Measurements from ENCODE around the gene DPM2.
A peak's percentile ranks its signal among the peaks of the same experiment; 100 is the strongest.

Gene DPM2

DNA sequence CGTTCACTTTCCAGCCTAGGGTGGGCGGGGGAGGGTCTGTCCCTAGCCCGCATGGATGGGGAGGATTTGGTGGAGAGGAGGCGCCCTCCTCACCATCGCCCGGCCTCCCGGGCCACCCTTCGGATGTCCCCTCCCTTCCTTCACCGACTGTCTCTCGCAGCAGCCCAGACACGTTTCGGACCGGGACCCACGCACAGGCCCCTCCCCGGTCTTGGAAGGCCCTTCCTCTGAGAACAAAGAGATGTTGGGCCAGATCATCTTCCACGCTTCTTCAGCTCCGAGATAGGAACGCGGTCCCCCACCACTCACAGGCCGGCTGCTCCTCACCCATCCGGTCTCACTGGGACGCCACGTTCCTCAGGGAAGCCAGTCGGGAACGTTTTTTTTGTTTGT, 640 bp upstream of the DPM2 start:
- no peak for DNase-seq (ENCODE audit: low read depth)
- peak overlapping the region; percentile 86 for H3K4me3 ChIP-seq (ENCODE audit: low read length)
- TF ChIP-seq, protein P1, sequence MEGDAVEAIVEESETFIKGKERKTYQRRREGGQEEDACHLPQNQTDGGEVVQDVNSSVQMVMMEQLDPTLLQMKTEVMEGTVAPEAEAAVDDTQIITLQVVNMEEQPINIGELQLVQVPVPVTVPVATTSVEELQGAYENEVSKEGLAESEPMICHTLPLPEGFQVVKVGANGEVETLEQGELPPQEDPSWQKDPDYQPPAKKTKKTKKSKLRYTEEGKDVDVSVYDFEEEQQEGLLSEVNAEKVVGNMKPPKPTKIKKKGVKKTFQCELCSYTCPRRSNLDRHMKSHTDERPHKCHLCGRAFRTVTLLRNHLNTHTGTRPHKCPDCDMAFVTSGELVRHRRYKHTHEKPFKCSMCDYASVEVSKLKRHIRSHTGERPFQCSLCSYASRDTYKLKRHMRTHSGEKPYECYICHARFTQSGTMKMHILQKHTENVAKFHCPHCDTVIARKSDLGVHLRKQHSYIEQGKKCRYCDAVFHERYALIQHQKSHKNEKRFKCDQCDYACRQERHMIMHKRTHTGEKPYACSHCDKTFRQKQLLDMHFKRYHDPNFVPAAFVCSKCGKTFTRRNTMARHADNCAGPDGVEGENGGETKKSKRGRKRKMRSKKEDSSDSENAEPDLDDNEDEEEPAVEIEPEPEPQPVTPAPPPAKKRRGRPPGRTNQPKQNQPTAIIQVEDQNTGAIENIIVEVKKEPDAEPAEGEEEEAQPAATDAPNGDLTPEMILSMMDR (IDR thresholded peaks at IDR 0.05; ENCODE audit: insufficient read depth, low read depth, low read length, missing control alignments) = no peak

DNA sequence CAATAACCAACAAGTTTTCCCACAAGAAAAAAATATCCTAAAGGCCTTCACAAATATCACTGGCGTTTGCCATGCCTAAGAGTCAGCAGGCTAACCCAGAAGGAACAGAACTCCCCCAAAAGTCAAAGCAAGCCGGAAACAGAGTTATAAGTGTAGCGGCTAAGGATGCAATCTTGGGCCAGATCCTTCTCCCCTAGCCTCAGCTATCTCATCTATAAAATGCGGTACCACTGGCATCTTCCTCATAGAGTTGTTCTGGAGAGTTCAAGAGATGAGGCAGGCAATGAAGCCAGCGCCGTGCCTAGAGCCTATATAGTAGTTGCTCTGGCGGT, 632 bp downstream of the DPM2 start:
- TF ChIP-seq, protein P1 (IDR thresholded peaks at IDR 0.05; ENCODE audit: insufficient read depth, low read depth, low read length, missing control alignments) = no peak
- H3K4me3 ChIP-seq (ENCODE audit: low read length) = peak overlapping the region; percentile 86
- DNase-seq (ENCODE audit: low read depth) = no peak

DNA sequence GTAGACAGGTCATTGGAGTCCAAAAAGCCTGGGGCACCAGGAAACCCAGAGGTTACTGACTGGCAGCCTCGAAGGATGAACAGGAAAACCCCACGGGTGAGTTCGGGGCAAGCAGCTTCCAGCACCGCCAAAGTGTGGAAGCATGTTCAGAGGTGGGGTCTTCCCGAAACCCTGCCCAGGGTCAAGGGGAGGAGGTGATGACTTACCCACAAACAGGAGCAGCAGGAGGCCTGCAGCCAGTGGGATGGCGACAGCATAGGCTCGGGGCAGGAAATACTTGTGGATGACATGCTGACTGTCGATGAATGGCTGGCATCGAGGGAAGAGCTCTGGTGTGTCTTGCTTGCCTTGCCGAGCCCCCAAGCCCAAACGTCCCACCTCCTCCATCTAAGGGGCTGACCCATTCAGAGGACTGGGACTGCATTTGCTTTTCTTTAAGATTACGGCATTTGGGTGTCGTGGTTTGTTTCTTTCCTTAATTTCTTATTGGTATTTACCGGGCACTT, 1.3 kb downstream of the DPM2 start:
- TF ChIP-seq, protein P1 (IDR thresholded peaks at IDR 0.05; ENCODE audit: insufficient read depth, low read depth, low read length, missing control alignments) = no peak
- peak overlapping the region; percentile 86 for H3K4me3 ChIP-seq (ENCODE audit: low read length)
- no peak for DNase-seq (ENCODE audit: low read depth)

DNA sequence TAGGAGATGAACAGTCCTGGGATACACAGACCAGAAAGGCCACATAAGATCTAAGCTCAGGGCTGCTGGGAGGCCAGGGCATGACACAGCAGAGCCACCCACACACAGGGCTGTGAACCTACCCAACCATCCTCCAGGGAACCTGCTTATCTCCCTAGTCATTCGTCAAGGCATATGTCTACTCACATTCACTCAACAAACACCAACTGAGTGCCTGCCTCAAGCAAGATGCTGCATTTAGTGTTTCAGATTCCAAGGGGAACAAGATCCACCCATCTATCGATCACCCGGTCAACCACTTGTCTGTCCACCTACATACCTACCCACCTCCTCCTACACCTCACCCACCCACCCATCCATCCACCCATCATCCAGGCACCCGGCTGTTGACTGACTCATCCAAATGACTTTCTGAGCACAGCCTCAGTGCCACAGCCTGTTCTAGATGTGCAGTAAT, 1.9 kb downstream of the DPM2 start:
- H3K4me3 ChIP-seq (ENCODE audit: low read length) = no peak overlapping the region
- DNase-seq (ENCODE audit: low read depth) = peak; percentile 56
- TF ChIP-seq, protein P1 (IDR thresholded peaks at IDR 0.05; ENCODE audit: insufficient read depth, low read depth, low read length, missing control alignments) = no peak

DNA sequence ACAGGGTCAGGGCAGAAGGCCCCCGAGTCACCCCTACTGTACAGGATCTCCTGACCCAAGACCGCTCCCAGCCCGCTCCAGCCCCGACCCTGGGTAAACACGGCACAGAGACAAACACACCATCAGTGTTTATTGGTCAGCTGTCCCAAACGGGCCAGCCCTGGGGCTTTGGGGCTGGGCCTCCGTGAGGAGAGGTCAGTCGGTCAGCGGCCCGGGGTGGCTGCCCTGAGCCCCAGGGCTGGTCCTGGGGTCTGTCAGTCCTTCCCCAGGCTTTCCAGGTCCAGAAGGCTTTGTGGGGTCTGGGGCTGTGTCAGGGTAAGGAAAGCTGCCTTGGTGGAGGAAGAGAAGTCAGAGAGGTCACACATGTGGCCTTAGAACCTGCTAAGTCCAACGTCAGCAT, 2.7 kb downstream of the DPM2 start:
- no peak overlapping the region for H3K4me3 ChIP-seq (ENCODE audit: low read length)
- no peak for DNase-seq (ENCODE audit: low read depth)
- TF ChIP-seq, protein P1 (IDR thresholded peaks at IDR 0.05; ENCODE audit: insufficient read depth, low read depth, low read length, missing control alignments) = no peak

DNA sequence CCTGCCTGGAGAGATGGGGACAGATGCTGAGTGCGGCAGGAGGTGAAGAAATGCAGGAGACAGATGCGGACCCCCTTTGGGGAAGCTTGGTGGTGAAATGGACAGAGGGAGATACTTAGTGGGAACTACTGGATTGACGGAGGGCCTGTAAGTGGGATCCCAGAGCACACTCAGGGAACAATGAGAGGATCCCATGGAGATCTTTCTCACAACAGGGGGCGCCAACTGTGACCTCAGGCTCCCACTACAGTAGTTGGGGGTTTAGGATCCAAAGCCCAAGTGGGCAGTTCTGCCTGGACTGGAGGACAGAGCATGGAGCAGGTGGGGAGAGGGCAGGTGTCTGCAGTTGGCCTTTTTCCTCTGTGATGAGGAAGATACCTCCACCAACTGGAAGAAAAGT, 3.4 kb downstream of the DPM2 start:
- DNase-seq (ENCODE audit: low read depth) = no peak
- no peak overlapping the region for H3K4me3 ChIP-seq (ENCODE audit: low read length)
- TF ChIP-seq, protein P1 (IDR thresholded peaks at IDR 0.05; ENCODE audit: insufficient read depth, low read depth, low read length, missing control alignments) = no peak

DNA sequence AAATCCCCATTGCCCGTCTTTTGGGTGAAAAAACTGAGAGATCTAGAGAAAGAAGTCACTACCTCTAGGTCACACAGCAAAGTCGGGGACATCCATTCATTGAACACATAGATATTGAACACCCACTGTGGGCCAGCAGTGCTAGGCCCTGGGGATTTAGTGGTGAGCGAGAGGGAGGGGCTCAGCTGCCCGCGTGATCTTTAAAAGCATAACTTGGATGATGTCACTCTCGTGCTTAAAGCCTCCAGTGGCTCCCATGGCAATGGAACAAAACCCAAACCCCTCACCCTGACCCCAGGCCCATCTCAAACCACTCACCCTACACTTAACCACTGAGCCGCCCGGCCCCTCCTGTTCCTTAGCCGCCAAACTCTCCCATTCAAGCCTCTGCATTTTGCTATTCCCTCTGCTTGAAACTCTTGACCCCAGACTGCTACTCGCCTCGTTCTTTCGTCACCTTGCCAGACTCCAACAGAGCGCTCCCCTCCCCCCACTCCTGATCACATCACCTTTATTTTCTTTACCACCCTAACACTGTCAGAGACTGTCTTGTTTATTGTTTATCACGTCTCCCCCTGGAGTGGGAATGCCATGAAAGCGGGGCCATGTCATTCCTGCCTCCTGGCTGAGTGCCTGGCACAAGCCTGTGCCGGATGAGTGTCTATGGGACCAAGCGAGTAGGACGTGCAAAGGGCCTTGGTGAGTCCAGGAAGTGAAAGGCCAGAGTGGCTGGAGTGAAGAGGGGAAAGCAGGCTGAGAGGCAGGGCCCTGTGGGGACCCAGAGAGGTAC, 6.4 kb downstream of the DPM2 start:
- H3K4me3 ChIP-seq (ENCODE audit: low read length) = peak overlapping the region; percentile 35
- TF ChIP-seq, protein P1 (IDR thresholded peaks at IDR 0.05; ENCODE audit: insufficient read depth, low read depth, low read length, missing control alignments) = no peak
- DNase-seq (ENCODE audit: low read depth) = peak; percentile 54
